A549 (cell line): ENCODE measurements around the gene MESD. TPM values are rescaled to one million over a fixed set of nuclear protein-coding genes. Genes with fewer than 3 reads are reported as not detected.

Source experiments
- ATAC-seq, 2 experiments: fragments of 200-7000 bp in 1 of 2; fragments of >200 bp in 1 of 2; cut with Nextera tagmentation in 1 of 2; cut with Tn5 transposase in 1 of 2; 3 replicates each; pipeline versions ENCODE4 v1.8.0 to v1.9.1; 2018 to 2020; ENCODE audit warnings: mild to moderate bottlenecking in 1 of 2, moderate library complexity in 1 of 2
- CTCF ChIA-PET: fragments of 300-600 bp; sonication (Branson Sonifier 250); formaldehyde crosslinking; extraction: SDS; loops from one replicate; lab custom pipeline; 2021; ENCODE audit warnings: antibody characterized with exemption, inconsistent platforms; lab: Yijun Ruan, JAX
- POLR2A ChIA-PET: fragments of 350-600 bp; formaldehyde crosslinking; extraction: SDS; loops from one replicate; lab custom pipeline; 2021; ENCODE audit warnings: antibody characterized with exemption, inconsistent platforms; lab: Yijun Ruan, JAX
- DNase-seq, 2 experiments: peaks; one replicate each; pipeline versions ENCODE4 v3.0.0 to v3.0.0-alpha.2; 2011 to 2016; ENCODE audit warnings: low read depth in 1 of 2, low spot score in 1 of 2
- FAIRE-seq: peaks from 2 replicates; lab custom pipeline; 2011; peaks lifted over from hg19 to GRCh38; lab: Jason Lieb, UNC
- H3K27ac ChIP-seq, 2 experiments: fragments of >200 bp; sonication (Bioruptor Twin); formaldehyde crosslinking; 3 replicates each; pipeline ENCODE4 v1.5.1; 2016 to 2017
- H3K4me1 ChIP-seq: fragments of >200 bp; sonication (Bioruptor Twin); formaldehyde crosslinking; 3 replicates; pipeline ENCODE4 v1.6.1; 2016
- H3K4me2 ChIP-seq: fragments of >200 bp; sonication (Bioruptor Twin); formaldehyde crosslinking; 3 replicates; pipeline ENCODE4 v1.6.1; 2016
- H3K4me3 ChIP-seq: fragments of >200 bp; sonication (Bioruptor Twin); formaldehyde crosslinking; 3 replicates; pipeline ENCODE4 v1.5.1; 2016
- H3K9me3 ChIP-seq: fragments of >200 bp; sonication (Bioruptor Twin); formaldehyde crosslinking; 3 replicates; pipeline ENCODE4 v1.6.1; 2016
- BHLHE40 ChIP-seq: IDR thresholded peaks from 2 replicates; pipeline ENCODE4 v1.6.1; 2012; ENCODE audit warnings: low read depth, low read length, inconsistent platforms
- CBX2 ChIP-seq: fragments of 200-600 bp; sonication (generic); IDR thresholded peaks from 2 replicates; pipeline ENCODE4 v1.6.1; 2016; ENCODE audit warnings: low read depth, mild to moderate bottlenecking, borderline replicate concordance
- CBX8 ChIP-seq: fragments of 200-600 bp; sonication (generic); IDR thresholded peaks from 2 replicates; pipeline ENCODE4 v1.6.1; 2016
- CHD2 ChIP-seq: fragments of 150-350 bp; IDR thresholded peaks from 2 replicates; pipeline ENCODE4 v1.6.1; 2014; ENCODE audit warnings: low read length; ENCODE audit not compliant: partially characterized antibody
- CHD4 ChIP-seq: fragments of 200-600 bp; sonication (generic); IDR thresholded peaks from 2 replicates; pipeline ENCODE4 v1.6.1; 2016; ENCODE audit warnings: antibody characterized with exemption, mild to moderate bottlenecking, borderline replicate concordance
- FOSB ChIP-seq: fragments of 250-450 bp; sonication (Bioruptor Pico); IDR thresholded peaks from 2 replicates; pipeline ENCODE4 v1.5.0; 2020; ENCODE audit warnings: mild to moderate bottlenecking, moderate library complexity
- HES2 ChIP-seq: fragments of >200 bp; sonication (Bioruptor Twin); formaldehyde crosslinking; IDR thresholded peaks from 2 replicates; pipeline ENCODE4 v1.6.1; 2016
- HMGXB4 ChIP-seq: fragments of 250-450 bp; sonication (Bioruptor Pico); IDR thresholded peaks from 2 replicates; pipeline ENCODE4 v1.5.0; 2021; ENCODE audit warnings: mild to moderate bottlenecking, moderate library complexity, borderline replicate concordance
- HOXB5 ChIP-seq: fragments of 250-450 bp; sonication (Bioruptor Pico); IDR thresholded peaks from 2 replicates; pipeline ENCODE4 v1.5.0; 2020; ENCODE audit warnings: mild to moderate bottlenecking, moderate library complexity
- JUN ChIP-seq, 2 experiments: fragments of >200 bp; sonication (Bioruptor Twin); formaldehyde crosslinking; IDR thresholded peaks; 2 replicates in 1 of 2; 3 replicates in 1 of 2; pipeline ENCODE4 v1.6.1; 2016 to 2017
- MAFK ChIP-seq: fragments of 450-650 bp; IDR thresholded peaks from 2 replicates; pipeline ENCODE4 v1.6.1; 2014; ENCODE audit not compliant: partially characterized antibody
- MYC ChIP-seq: IDR thresholded peaks from 2 replicates; pipeline ENCODE4 v1.6.1; 2012; ENCODE audit warnings: mild to moderate bottlenecking, inconsistent platforms, low read length, improper control_type of control experiment, borderline replicate concordance
- NFE2L2 ChIP-seq: fragments of 150-350 bp; conservative IDR thresholded peaks from 2 replicates; pipeline ENCODE4 v1.6.1; 2014; ENCODE audit warnings: low read length
- NPAS2 ChIP-seq: fragments of 250-450 bp; sonication (Bioruptor Pico); IDR thresholded peaks from 2 replicates; pipeline ENCODE4 v1.8.0; 2022; ENCODE audit warnings: mild to moderate bottlenecking, moderate library complexity, borderline replicate concordance
- PHF8 ChIP-seq: fragments of 200-600 bp; sonication (generic); IDR thresholded peaks from 2 replicates; pipeline ENCODE4 v1.6.1; 2016; ENCODE audit warnings: low read depth, mild to moderate bottlenecking, antibody characterized with exemption, moderate library complexity, borderline replicate concordance
- POLR2A ChIP-seq: IDR thresholded peaks from 2 replicates; pipeline ENCODE4 v1.6.1; 2012; ENCODE audit warnings: mild to moderate bottlenecking, low read length
- RARB ChIP-seq: fragments of 250-450 bp; sonication (Bioruptor Pico); IDR thresholded peaks from 2 replicates; pipeline ENCODE4 v1.8.0; 2021; ENCODE audit warnings: mild to moderate bottlenecking, moderate library complexity
- RFX5 ChIP-seq: fragments of 450-650 bp; IDR thresholded peaks from 2 replicates; pipeline ENCODE4 v1.7.1; 2014; ENCODE audit warnings: antibody characterized with exemption, mild to moderate bottlenecking, moderate library complexity
- RNF2 ChIP-seq: fragments of 200-600 bp; sonication (generic); IDR thresholded peaks from 2 replicates; pipeline ENCODE4 v1.6.1; 2016; ENCODE audit warnings: low read depth, mild to moderate bottlenecking, antibody characterized with exemption, moderate library complexity, borderline replicate concordance
- SMC3 ChIP-seq: fragments of >200 bp; sonication (Bioruptor Twin); formaldehyde crosslinking; IDR thresholded peaks from 3 replicates; pipeline ENCODE4 v1.6.1; 2018; ENCODE audit warnings: inconsistent platforms
- ZSCAN20 ChIP-seq: fragments of 250-450 bp; sonication (Bioruptor Pico); IDR thresholded peaks from 2 replicates; pipeline ENCODE4 v1.8.0; 2022; ENCODE audit warnings: mild to moderate bottlenecking, moderate library complexity
- WGBS: methylation state at CpG from one replicate; pipeline ENCODE4 v1.1.6; 2017; ENCODE audit errors: missing lambda C conversion rate; 5-methylcytosine and 5-hydroxymethylcytosine counted together
- polyA plus RNA-seq, 4 experiments: library from polyadenylated mRNA; depleted of rRNA in 3 of 4; stranded (reverse); fragments of >200 nt; fragmentation: RNase III in 1 of 4; extraction: RNeasy Plus Mini Kit Qiagen cat#74134 plus additional on column Dnase treatment in 1 of 4; gene quantifications; 2 replicates in 3 of 4; 3 replicates in 1 of 4; pipeline ENCODE4 v1.2.3, GENCODE V29; 2011 to 2017
- TF ChIP-seq, protein P1 (sequence below): fragments of 250-450 bp; sonication (Bioruptor Pico); IDR thresholded peaks from 2 replicates; pipeline ENCODE4 v1.5.0; 2020; ENCODE audit warnings: low read depth, mild to moderate bottlenecking, moderate library complexity
- TF ChIP-seq, protein P2 (sequence below): IDR thresholded peaks from 2 replicates; pipeline ENCODE4 v1.6.1; 2012; ENCODE audit warnings: low read depth, borderline replicate concordance
- TF ChIP-seq, protein P3 (sequence below): fragments of 200-600 bp; sonication (generic); IDR thresholded peaks from 2 replicates; pipeline ENCODE4 v1.6.1; 2016; ENCODE audit warnings: antibody characterized with exemption, mild to moderate bottlenecking, moderate library complexity

Gene MESD
- polyA plus RNA-seq, 2 of the 4 experiments (the other 2 are of a cell fraction), result 35.6 to 39.4 TPM

GRCh38 chr15:80904998-80905397 is 84.6 kb downstream of the MESD start:
- no peak for DNase-seq
- ChIA-PET POLR2A (no interaction called here), CTCF (no interaction called here)
- WGBS, result 78% methylated on average over 5 of the region's 5 CpGs
- no peak overlapping the region for H3K4me3 ChIP-seq
- H3K9me3 ChIP-seq, result peaks cover 11% of the 10 kb centered on the region; the same call in 1 of the 3 replicates
- FAIRE-seq, result no peak
- TF ChIP-seq, protein P1, sequence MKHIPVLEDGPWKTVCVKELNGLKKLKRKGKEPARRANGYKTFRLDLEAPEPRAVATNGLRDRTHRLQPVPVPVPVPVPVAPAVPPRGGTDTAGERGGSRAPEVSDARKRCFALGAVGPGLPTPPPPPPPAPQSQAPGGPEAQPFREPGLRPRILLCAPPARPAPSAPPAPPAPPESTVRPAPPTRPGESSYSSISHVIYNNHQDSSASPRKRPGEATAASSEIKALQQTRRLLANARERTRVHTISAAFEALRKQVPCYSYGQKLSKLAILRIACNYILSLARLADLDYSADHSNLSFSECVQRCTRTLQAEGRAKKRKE (CRISPR knock-in tag), result no peak
- TF ChIP-seq HOXB5 (CRISPR knock-in tag) (no peak), FOSB (no peak), NPAS2 (no peak), CHD2 (no peak), HES2 (no peak), PHF8 (no peak), RFX5 (no peak), HMGXB4 (CRISPR knock-in tag) (no peak), RARB (CRISPR knock-in tag) (no peak), CBX8 (no peak), NFE2L2 (no peak), BHLHE40 (no peak), MYC (no peak), CBX2 (no peak)
- TF ChIP-seq, protein P2, sequence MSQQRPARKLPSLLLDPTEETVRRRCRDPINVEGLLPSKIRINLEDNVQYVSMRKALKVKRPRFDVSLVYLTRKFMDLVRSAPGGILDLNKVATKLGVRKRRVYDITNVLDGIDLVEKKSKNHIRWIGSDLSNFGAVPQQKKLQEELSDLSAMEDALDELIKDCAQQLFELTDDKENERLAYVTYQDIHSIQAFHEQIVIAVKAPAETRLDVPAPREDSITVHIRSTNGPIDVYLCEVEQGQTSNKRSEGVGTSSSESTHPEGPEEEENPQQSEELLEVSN, result no peak
- TF ChIP-seq, protein P3, sequence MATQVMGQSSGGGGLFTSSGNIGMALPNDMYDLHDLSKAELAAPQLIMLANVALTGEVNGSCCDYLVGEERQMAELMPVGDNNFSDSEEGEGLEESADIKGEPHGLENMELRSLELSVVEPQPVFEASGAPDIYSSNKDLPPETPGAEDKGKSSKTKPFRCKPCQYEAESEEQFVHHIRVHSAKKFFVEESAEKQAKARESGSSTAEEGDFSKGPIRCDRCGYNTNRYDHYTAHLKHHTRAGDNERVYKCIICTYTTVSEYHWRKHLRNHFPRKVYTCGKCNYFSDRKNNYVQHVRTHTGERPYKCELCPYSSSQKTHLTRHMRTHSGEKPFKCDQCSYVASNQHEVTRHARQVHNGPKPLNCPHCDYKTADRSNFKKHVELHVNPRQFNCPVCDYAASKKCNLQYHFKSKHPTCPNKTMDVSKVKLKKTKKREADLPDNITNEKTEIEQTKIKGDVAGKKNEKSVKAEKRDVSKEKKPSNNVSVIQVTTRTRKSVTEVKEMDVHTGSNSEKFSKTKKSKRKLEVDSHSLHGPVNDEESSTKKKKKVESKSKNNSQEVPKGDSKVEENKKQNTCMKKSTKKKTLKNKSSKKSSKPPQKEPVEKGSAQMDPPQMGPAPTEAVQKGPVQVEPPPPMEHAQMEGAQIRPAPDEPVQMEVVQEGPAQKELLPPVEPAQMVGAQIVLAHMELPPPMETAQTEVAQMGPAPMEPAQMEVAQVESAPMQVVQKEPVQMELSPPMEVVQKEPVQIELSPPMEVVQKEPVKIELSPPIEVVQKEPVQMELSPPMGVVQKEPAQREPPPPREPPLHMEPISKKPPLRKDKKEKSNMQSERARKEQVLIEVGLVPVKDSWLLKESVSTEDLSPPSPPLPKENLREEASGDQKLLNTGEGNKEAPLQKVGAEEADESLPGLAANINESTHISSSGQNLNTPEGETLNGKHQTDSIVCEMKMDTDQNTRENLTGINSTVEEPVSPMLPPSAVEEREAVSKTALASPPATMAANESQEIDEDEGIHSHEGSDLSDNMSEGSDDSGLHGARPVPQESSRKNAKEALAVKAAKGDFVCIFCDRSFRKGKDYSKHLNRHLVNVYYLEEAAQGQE, result no peak
- no peak overlapping the region for H3K27ac ChIP-seq
- ATAC-seq, result no peak
- no peak overlapping the region for H3K4me2 ChIP-seq
- peaks cover 6% of the 10 kb centered on the region; the same call in 1 of the 3 replicates for H3K4me1 ChIP-seq

GRCh38 chr15:80902298-80902801 is 87.3 kb downstream of the MESD start:
- no peak for ATAC-seq
- no peak for FAIRE-seq
- CTCF ChIA-PET, result interaction anchor here (1.5 to 1.8 kb wide), 3 partner anchors 13 to 123 kb away, joined by 4 to 8 read pairs (median 4); partner anchors contain the start of gene CEMIP
- DNase-seq, result no peak
- 58% methylated on average over 10 of the region's 10 CpGs for WGBS
- H3K4me3 ChIP-seq, result no peak overlapping the region
- no peak overlapping the region for H3K4me2 ChIP-seq
- POLR2A ChIA-PET, result interaction anchor here (0.6 kb wide), 1 partner anchor 20 kb away, joined by 3 read pairs; no protein-coding TSS in a partner anchor
- peaks cover 11% of the 10 kb centered on the region; the same call in 1 of the 3 replicates for H3K4me1 ChIP-seq
- H3K9me3 ChIP-seq, result no peaks in the 10 kb centered on the region
- no peak overlapping the region for H3K27ac ChIP-seq
- TF ChIP-seq, protein P2, result no peak
- TF ChIP-seq CHD2 (no peak), JUN (IDR thresholded peaks at IDR 0.05) (no peak), RNF2 (no peak), HES2 (no peak), BHLHE40 (no peak), SMC3 (no peak), CBX8 (no peak), MAFK (no peak), CHD4 (no peak), ZSCAN20 (CRISPR knock-in tag) (no peak), POLR2A (no peak)
- TF ChIP-seq, protein P3, result no peak
